GM18861 (cell line): Measurements from ENCODE around the gene CES2.

ENCODE experiments used
- ATAC-seq: cut with Tn5 transposase; IDR thresholded peaks from one replicate; pipeline ENCODE4 v1.9.1; 2021; ENCODE audit not compliant: unreplicated experiment

CES2 gene

DNA sequence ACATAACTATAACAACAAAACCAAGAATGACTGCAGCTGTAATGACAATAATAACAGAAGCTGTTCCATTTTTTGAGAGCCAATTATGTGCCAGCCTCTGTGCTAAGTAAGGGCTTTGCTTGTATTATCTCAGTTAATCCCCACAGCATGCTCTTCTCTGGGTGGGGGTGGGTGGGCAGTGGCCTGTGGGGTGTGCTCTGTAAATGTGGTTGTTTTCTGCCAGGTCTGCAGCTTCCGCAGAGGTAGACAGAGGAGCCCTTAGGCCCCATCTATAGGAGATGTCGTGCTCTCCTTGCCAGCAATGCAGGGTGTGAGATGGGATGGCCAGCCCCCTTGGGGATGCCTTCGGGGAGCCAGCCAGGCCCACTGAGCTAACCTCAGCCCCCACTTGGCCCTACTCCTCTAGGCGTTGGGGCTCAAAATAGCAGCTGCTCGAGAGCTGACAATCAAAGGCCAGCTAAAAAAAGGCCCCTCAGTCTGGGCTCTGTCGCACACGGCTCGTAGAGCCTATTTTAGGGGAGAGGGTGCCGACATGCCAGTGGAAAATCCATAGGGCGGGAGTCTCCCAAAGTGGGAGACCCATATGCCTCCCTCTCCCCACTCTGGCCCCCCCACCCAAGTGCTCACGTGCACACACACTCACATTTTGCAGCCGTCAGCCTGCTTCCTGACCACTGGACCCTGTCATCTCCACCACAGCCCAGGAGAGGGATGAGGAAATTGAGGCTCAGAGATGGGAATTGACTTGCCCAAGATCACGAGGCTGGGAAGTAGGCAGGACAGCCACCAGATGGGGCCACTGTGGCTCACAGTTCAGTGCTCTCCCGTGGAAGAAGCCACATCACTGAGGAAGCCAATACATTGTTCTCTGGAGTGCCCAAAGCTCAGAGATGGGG lies 32.4 kb upstream of the CES2 start:
- ATAC-seq, result no peak

DNA sequence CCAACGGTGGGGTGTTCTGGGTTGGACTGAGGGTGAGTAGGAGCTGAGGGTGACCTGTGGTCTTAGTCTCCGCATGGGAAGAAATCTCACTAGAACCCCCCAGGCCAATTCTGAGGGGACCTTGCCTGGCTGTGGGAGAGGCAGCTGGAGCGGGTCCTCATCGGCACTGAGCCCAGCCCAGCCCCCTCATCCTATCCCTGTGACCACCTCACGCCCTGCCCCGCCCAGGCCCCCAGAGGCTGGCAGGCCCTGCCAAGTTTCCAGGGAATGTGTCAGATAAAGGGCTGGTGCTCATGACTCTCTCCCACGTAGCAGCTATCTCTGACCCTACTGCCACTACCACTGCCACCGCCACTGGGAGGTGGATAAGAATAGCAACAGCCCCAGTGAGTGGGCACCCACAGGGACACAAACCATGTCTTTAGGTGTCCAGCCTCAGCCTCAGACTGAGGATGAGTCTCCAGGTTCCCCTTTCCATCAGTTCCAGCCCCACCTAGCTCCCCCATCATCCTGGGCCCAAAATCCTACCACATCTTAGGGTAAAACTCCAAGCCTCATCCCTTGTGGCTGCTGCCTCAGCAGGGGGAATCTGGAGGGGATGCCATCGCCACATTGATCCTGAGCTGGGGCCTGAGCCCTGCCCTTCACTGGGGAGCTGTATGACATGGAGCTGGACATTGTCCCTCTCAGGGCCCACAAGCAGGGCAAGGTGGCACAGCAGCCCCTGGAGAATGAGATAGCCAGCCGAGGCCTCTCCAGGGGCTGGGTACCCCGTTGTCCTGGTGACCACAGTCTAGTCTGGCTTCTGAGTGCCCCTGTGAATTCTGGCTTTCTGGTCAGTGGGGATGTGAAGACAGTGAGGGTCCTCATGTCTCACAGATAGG lies 31.5 kb upstream of the CES2 start:
- ATAC-seq, result no peak

DNA sequence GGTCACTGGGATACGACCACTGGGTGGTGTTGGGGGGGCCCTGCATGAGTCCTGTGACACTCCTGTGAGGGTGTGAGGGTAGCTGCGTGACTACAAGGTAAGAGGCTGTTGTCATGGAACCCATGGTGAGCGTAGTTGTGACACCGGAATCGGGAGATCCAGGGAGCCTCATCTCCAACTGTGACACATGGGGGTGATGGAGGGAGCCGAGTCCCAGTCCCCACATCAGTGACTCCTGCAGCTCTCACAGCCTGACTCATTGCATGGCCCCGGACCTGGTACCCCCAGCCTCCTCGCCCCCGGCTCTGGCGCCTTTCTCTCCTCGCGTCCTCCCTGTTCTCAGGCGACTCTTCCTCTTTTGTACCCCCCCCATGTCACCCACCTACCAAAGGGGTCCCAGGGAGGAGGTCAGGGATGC lies 30.9 kb upstream of the CES2 start:
- ATAC-seq, result no peak

DNA sequence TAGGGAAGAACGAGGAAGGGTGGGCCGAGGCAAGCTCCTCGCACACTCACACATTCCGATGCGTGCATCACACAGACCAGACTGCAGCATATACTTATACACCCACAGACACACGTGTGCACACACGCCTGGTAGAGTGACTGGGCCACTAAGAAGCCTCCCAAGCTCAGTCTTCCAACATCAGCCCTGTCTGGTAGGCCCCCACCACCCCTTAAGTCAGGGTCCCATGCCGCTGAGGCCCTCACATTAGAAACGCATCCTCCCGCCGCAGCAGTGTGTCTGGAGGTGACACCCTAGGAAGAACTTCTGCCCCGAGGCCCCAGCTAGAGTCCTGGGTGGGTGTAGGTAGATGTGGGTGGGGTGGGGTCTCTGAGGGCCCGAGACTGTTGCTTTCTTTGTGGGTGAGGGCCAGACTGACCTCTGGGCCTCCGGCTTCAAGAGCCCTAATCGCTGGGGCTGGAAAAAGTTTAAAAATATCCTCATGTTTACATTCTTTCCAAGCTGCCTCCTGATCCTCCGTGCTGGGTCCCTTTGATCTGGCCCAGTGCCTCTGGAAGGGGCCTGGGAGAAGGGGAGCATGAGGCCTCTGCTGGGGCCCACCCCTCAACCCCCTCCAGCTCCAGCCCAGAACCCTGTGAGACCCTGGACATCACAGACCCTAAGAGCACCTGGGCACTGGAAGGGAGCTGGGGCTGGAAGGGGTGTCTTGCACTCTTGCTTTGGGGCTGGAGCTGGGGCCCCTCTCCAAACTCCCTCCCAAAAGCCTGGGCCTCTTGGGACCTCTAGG lies 30.3 kb upstream of the CES2 start:
- ATAC-seq, result no peak

DNA sequence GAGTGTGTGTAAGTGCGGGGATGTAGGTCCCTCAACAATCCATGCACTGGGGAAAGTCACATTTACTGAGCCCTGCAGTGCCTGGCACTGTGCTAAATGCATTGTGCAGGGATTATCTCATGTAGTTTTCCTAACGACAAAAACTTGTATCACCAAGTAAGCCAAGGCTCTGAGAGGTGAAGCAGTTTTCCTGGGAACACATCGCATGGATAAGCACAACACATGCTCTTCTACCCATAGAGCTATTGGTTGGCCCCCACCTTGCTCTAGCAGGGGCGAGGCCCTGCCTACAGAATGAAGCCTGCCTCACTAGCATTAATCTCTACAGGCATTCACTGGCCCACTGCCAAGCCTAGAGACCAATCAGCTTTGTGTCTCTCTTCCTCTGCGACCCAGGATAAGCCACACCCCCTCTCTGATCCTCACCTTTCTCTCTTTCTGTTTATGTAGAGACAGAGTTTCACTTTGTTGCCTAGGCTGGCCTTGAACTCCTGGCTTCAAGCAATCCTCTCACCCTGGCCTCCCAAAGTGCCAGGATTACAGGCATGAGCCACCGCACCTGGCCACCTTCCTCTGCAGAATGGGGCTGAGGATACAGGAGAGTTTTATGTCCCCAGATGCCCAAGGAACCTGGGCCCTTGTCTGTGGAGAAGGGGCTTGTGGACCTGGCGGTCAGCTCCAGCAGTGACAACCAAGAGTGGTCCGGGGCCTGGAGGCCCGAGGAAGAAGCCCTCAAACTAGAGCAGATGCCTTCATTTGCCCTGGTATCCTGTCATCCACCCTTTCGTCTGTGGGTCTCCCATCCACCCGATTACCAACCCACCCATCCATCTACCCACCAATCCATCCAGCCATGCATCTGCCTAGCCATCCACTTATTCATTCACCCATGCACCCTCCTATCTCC lies 29.4 kb upstream of the CES2 start:
- ATAC-seq, result no peak

DNA sequence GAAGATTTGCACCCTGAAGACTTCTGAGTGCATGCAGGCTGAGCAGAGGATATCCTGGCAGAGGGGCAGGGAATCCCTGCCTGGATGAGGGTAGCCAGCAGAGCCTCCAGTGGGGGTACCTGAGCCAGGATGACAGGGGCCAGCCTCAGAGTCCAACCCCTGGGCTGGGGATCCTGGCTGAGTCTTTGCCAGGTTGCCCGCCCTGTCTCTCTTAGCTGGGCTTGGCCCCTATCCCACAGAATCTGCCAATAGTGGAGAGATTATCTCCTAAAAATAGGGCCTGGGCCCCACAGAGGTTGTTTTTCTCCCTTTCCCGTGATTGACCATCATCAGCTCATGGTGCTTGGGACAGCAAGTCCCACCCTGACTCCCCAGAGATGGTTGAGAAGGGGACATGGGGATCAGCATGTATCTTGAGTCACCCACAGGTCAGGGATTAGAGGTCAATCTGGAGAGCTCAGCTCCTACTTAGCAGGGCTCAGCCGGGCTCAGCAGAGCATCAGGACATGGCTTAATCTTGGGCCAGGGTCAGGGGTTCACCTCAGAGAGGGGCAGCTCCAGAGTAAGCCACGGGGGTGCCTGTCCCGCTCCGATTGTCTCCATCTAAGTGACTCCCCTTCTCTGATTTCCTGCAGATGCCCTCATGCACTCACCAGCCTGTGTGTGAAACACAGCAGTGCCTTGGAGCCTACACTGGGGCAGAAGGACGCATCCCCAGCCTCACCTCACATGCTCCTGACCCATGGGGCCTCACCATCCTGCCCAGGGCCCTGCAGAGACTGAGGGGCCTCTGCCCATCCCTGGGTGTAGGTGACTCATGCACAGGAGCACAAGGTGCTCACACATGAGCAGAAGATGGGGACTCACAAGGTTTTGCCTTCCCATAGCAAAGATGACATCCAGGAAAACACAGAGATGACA lies 28.1 kb upstream of the CES2 start:
- no peak for ATAC-seq

DNA sequence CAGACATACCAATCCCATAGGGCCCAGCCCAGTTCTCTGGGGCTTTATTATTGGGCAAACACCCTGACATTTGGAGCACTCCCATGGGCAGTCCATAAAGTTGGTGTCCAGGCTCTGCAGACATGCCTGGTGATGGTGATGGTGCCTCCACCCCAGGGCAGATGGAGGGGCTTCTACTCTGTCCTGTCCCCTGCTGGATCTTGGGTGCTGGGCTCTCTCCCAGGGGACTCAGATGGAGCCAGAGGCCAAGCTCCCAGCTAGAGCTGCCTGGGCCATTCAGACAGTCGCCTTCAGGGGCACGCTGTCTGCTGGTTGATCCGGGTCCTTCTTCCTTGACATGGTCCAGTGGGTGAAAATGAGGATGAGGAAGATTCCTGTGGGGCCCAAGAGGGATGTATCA lies 27.2 kb upstream of the CES2 start:
- ATAC-seq, result no peak

DNA sequence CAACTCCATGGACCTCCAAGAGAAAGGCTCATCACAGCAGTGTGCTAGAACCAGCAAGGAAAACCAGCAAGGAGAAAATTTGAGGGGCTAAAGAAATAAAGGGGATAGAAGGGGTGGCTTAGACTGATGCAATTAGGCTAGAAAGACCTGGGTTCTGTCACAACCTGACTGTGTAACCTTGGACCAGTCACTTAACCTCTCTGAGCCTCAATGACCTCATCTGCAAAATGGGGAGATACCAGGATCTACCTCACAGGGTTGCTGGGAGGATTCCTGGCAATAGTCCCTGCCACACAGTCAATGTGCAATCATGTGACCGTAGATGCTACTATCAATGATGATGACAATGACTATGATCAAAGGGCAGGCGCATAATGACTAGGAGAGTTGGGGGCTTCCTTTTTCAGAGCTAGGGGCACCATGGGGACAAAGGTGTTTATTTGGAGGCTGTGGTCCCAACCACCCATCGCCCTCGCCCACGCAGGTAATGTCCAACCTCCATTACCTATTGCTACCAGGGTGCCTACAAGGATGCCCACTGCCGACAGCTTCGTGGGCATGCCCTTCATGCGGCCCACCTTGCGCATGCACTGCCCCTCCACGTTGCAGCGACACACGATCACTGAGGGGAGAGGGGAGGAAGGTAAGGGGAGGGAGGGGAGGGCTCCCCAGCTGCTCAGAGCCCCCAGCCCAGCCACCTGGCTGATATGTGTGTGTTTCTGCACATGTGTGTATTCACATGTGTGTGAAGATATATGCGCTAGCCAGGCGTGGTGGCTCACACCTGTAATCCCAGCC lies 26.4 kb upstream of the CES2 start:
- ATAC-seq, result no peak

DNA sequence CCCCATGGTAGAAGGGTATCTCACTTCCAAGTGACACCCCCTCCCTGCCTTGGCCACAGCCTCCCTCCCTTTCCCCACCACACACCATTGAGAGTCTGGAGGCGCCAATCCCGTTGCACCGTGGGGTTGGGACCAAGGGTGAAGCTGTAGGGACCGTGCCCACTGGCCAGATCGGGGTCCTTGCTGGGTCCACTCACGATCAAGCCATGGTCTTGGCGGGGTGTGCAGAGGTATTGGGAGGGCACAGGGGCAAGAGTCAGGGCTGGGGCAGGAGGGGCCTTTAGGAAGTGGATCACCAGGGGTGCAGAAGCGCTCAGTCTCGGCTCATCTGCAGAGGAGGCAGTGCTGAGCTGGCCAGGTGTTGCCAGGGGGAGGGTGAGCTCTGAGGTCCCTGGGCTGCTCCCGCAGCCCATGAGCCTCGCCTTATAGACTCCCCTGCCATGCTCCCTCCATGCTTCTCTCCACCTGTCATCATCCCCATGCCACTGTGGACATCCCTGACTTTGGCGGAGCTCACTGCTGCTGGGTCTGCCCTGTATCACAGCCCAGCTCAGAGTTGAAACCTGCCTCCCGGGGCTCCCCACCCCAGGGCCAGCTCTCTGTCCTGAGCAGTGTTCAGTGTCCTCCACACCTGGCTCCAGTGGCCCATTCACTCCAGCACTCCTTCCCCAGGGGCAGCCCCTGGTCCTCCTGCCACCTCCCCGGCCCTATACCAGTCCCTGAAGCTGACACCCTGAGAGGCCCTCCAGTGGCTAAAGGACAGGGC lies 25.0 kb upstream of the CES2 start:
- ATAC-seq, result no peak

DNA sequence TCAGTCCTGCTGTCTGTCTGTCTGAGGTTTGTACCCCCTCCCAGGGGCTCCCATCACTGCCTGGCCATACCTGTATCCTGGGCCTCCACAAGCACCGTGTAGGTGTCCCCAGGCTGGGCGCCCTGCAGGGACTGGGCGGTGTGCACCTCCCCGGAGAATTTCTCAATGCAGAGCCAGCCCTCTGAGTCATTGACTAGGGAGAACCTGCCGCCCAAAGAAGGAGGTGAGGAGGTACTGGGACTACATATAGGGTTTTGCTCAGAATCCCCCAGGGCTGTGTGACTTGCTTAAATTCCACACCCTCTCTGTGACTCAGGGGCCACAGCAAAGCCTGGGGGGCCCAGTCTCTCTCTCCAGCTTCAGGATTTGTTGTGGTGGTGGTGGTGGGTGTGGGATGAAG lies 24.2 kb upstream of the CES2 start:
- ATAC-seq, result no peak

DNA sequence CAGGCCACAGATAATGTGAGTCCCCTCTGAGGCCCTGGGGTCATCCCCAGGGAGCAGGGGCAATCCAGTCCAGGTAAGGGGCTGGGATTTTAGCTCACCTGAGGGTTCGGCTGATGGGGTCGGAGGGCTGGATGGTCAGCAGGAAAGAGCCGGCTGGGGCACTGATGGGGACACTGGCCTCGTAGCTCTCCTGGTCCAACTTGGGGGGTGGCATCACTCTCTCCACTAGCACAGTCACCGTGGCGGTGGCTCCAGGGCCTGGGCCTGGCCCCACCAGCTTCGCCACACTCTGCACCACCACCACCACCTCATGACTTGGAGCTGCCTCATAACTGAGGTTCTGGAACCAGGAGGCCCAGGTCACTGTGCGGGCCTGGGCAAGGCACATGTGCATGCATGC lies 23.5 kb upstream of the CES2 start:
- no peak for ATAC-seq

DNA sequence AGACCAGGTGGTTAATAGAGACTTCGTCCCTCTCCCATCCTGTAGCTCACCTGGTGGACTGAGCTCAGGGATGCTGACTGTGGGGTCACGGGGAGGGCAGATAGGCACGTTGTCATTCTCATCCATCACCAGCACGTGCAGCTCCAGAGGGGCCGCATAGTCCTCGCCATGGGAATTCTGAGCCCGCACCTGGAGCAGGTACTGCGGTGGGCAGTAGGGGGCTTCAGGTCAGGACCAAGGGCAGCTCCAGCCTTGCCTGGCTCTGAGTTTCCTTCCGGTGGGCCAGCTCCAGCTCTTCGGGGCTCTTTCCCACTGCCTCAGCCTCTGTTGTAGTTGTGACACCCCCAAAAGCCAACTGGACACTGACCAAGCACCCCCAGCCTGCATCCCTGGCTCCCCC lies 22.2 kb upstream of the CES2 start:
- no peak for ATAC-seq

DNA sequence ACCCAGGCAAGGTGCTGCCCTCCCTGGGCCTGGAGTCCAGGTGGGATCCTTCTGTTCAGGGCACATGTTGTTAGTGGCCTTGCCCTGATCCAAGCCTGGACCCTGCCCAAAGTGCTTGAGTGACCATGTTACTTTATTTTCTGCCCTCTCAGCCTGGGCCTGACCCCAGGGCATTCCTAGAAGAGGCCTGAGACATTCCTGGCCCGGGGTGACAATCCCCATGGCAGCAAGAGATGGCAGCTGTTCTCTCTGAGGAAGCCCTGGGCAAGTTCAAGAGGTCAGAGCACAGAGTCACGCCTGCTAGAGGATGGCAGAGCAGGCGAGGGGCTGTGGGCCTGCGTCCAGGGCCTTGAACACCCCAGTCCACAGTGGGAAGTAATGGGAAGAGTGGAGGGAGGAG lies 21.6 kb upstream of the CES2 start:
- ATAC-seq, result no peak

DNA sequence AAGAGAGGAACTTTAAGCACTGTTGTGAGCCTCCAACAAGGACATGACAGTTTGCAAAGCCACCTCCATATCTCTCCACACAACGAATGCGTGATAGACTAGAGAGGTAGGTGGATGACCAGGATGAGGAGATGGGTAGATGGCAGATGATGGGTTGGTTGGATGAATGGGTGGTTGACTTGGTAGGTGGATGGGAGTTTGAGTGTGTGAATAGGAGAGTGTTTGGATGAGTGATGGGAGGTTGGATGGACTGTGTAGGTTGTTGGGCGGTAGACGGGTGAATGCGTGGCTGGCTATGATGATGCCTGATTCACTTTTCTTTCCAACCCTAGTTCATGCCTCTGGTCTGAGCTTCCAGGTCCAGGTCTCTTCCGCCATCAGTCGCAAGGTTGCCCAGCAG lies 20.8 kb upstream of the CES2 start:
- no peak for ATAC-seq

DNA sequence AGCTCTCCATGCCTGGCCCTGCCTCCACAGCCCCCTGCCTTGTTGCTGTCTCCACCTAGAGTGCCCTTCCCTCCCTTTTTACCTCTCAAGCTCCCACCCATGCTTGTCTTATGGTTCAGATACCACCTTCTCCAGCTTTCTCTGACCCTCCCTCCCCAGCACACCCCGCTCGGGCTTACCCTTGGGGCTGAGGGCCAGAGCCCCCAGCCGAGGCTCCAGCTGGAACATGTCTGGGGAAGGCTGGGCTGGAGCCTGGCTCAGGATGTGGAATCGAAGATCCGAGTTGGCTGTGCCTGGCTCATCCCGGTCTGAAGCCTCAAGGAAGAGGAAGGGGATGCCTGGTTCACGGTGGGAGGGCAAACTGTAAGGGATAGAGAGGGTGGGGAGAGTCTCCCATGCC lies 20.3 kb upstream of the CES2 start:
- no peak for ATAC-seq

DNA sequence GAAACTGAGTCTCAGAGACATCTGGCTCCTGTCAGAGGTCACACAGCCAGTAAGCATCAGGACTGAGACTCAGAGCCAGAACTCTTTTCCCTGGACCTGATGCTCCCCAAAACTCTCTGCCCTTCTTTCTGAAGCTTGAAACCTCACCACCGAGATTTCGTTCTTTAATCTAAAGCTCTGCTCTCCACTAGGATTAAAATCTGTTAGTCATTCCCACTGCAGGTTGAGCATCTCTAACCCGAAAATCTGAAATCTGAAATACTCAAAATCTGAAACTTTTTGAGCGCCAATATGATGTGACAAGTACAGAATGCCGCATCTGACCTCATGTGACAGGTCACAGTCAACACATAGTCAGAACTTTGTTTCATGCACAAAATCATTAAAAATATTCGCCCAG lies 18.8 kb upstream of the CES2 start:
- ATAC-seq, result no peak

DNA sequence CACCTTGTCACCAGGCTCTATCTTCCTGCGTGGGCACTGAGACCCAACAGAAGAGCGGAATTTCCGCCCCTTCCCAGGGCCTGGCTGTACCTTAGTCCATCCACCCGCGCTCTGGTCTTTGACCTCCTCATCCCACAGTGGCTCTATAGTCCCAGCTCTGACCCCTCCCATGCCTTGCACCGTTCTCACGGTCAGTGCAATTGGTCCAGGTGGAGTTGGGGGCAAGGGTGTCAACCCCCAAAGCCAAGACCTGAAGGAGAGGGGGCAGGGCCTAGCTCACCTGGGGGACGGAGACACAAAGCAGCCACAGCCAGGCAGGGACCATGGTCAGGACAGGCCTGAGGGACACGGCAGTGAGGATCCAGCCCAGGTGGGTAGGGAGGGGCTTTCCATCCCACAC lies 17.6 kb upstream of the CES2 start:
- ATAC-seq, result no peak

DNA sequence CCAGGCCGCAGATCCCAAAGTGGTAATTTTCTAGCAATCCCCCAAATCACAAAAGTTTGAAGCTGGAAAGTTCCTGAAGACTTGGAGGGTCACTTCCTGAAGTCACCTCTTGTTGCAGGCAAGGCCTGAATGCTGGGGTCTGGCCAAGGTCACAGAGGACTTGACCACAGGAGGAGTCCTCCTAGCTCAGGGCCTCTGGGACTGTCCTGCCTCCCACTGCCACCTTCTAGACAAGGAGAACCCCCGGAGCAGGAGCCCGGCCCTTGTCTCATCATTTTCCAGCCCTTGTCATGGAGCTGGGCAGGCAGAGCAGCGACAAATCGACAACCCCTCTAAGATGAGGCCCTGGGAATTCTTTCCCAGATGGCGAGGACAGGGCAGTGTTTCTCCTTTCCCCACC lies 17.0 kb upstream of the CES2 start:
- no peak for ATAC-seq
